ENCODE data around the gene ENDOU.

The ENDOU gene

DNA sequence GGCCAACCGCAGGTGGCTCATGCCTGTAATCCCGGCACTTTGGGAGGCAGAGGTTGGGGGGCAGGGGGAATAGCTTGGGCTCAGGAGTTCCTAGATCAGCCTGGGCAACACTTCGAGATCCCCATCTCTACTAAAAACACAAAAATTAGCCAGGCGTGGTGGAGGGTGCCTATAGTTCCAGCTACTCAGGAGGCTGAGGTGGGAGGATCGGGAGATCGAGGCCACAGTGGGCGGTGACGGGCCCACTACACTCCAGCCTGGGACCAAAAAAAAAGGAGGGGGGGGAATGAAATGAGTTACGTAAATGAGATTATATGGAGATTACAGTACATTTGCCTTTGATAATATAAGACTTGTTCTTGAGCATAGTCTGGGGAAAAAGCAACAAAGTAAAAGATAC lies 20.6 kb downstream of the ENDOU start:
- no peak for TF ChIP-seq CTCF (IDR thresholded peaks at IDR 0.05; ENCODE audit: low read depth, low read length)

GRCh38 chr12:47700263-47700662 lies 25.0 kb downstream of the ENDOU start:
- DNase-seq (ENCODE audit: low read depth in 2 of 2) = no peak
- no peak for TF ChIP-seq CTCF (IDR thresholded peaks at IDR 0.05; ENCODE audit: low read depth, low read length)
- no peak overlapping the region for H3K4me3 ChIP-seq (replicated peaks in 1 of 2; ENCODE audit: low read depth in 2 of 2, low read length in 2 of 2)

More for the DNA sequence above, 20.6 kb downstream of the ENDOU start:
- DNase-seq (ENCODE audit: low read depth in 2 of 2) = no peak
- H3K4me3 ChIP-seq (replicated peaks in 1 of 2; ENCODE audit: low read depth in 2 of 2, low read length in 2 of 2) = peak overlapping the region; percentile 86 to 87

DNA sequence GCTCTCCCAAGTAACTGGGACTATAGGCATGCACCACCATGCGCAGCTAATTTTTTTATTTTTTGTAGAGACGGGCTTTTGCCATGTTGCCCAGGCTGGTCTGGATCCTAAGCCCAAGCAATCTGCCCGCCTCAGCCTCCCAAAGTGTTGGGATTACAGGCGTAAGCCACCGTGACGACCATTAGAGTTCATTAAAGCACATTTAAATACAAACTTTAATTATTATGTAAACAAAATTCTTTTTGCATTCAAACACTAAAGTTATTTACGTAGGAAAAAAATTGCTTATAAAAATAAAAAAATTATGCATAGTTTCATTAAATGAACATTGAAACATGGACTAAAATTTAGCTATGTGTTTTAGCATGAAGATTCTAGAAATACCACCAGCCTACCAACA lies 26.7 kb downstream of the ENDOU start:
- no peak overlapping the region for H3K4me3 ChIP-seq (replicated peaks in 1 of 2; ENCODE audit: low read depth in 2 of 2, low read length in 2 of 2)
- no peak for TF ChIP-seq CTCF (IDR thresholded peaks at IDR 0.05; ENCODE audit: low read depth, low read length)
- no peak for DNase-seq (ENCODE audit: low read depth in 2 of 2)

- no peak for DNase-seq (ENCODE audit: low read depth in 2 of 2)
- no peak overlapping the region for H3K4me3 ChIP-seq (replicated peaks in 1 of 2; ENCODE audit: low read depth in 2 of 2, low read length in 2 of 2)
- TF ChIP-seq CTCF (IDR thresholded peaks at IDR 0.05; ENCODE audit: low read depth, low read length) = no peak
Measured at GRCh38 chr12:47698055-47698454, 27.2 kb downstream of the ENDOU start.

GRCh38 chr12:47689215-47689614 lies 36.1 kb downstream of the ENDOU start:
- no peak for DNase-seq (ENCODE audit: low read depth in 2 of 2)
- H3K4me3 ChIP-seq (replicated peaks in 1 of 2; ENCODE audit: low read depth in 2 of 2, low read length in 2 of 2) = no peak overlapping the region
- no peak for TF ChIP-seq CTCF (IDR thresholded peaks at IDR 0.05; ENCODE audit: low read depth, low read length)

GRCh38 chr12:47687636-47688035 lies 37.7 kb downstream of the ENDOU start:
- DNase-seq (ENCODE audit: low read depth in 2 of 2) = no peak
- TF ChIP-seq CTCF (IDR thresholded peaks at IDR 0.05; ENCODE audit: low read depth, low read length) = no peak
- no peak overlapping the region for H3K4me3 ChIP-seq (replicated peaks in 1 of 2; ENCODE audit: low read depth in 2 of 2, low read length in 2 of 2)

DNA sequence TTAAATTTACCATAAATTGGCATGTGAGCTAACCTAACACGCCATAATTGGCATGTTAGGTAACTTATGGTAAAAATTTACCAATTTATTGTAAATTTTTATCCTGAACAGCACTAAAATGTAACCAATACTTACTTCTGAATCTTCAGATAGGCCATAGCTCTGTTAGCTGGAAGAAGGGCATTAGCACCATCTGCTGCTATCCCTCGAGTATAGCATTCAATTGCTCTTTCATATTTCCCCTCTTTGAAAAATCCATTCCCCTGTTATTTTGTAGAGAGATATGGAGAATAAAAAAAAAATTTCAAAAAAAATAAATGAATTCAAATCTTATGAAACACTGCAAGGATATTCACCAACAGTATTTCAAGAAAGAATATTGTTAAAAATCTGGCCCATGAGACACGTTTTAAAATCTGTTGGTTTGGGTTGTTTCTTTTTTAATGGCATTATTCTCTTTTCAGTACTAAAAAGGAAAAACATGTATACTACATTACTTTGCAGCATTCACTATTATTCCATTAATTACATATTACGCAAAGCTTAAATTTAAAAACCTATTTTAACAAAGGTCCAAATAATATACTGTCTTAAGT lies 38.5 kb downstream of the ENDOU start:
- TF ChIP-seq CTCF (IDR thresholded peaks at IDR 0.05; ENCODE audit: low read depth, low read length) = peak; percentile 75
- peak; percentile 60 to 72 for DNase-seq (ENCODE audit: low read depth in 2 of 2)
- H3K4me3 ChIP-seq (replicated peaks in 1 of 2; ENCODE audit: low read depth in 2 of 2, low read length in 2 of 2) = no peak overlapping the region
